GM06990 (cell line): Measurements from ENCODE around the gene TSPAN9.

Source experiments
- DNase-seq: peaks from one replicate; pipeline ENCODE4 v3.0.0-alpha.2; 2011; ENCODE audit not compliant: insufficient read length; ENCODE audit errors: extremely low read depth
- H3K27me3 ChIP-seq: replicated peaks from 2 replicates; pipeline ENCODE4 v1.6.0; 2011; ENCODE audit warnings: low read length; ENCODE audit not compliant: control insufficient read depth, insufficient read depth
- H3K36me3 ChIP-seq: 2 replicates; pipeline ENCODE4 v1.5.1; 2011; ENCODE audit warnings: low read length; ENCODE audit not compliant: control insufficient read depth, insufficient read depth
- H3K4me3 ChIP-seq: replicated peaks from 2 replicates; pipeline ENCODE4 v1.5.1; 2011; ENCODE audit warnings: low read depth, mild to moderate bottlenecking, control low read depth, low read length
- TF ChIP-seq, protein P1 (sequence below): IDR thresholded peaks from 2 replicates; pipeline ENCODE4 v1.5.1; 2011; ENCODE audit warnings: low read length, control low read depth, mild to moderate bottlenecking, inconsistent platforms; ENCODE audit not compliant: insufficient read depth, poor library complexity, severe bottlenecking

The TSPAN9 gene

DNA sequence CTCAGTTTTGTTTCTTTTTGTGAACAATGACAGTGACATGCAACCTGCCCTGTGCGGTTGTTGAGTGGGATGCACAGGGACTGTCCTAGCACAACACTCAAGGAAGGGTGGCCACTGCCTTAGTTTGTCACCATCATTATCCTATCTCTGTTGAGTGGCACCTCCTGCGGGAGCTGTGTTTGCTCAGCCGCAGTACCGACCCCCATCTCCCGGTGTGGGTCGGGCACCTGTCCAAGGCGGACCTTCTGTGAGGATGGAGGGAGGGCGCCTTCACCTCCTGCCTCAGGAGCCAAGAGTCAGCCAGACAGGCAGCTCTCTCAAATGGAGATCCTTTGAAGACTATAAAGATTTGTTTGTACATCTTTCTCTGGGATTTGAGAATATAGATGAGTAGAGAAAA is 142.1 kb downstream of the TSPAN9 start:
- TF ChIP-seq, protein P1, sequence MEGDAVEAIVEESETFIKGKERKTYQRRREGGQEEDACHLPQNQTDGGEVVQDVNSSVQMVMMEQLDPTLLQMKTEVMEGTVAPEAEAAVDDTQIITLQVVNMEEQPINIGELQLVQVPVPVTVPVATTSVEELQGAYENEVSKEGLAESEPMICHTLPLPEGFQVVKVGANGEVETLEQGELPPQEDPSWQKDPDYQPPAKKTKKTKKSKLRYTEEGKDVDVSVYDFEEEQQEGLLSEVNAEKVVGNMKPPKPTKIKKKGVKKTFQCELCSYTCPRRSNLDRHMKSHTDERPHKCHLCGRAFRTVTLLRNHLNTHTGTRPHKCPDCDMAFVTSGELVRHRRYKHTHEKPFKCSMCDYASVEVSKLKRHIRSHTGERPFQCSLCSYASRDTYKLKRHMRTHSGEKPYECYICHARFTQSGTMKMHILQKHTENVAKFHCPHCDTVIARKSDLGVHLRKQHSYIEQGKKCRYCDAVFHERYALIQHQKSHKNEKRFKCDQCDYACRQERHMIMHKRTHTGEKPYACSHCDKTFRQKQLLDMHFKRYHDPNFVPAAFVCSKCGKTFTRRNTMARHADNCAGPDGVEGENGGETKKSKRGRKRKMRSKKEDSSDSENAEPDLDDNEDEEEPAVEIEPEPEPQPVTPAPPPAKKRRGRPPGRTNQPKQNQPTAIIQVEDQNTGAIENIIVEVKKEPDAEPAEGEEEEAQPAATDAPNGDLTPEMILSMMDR, result no peak
- no peak overlapping the region for H3K4me3 ChIP-seq
- H3K36me3 ChIP-seq, result no peaks in the 10 kb centered on the region
- DNase-seq, result no peak
- H3K27me3 ChIP-seq, result no peaks in the 10 kb centered on the region

DNA sequence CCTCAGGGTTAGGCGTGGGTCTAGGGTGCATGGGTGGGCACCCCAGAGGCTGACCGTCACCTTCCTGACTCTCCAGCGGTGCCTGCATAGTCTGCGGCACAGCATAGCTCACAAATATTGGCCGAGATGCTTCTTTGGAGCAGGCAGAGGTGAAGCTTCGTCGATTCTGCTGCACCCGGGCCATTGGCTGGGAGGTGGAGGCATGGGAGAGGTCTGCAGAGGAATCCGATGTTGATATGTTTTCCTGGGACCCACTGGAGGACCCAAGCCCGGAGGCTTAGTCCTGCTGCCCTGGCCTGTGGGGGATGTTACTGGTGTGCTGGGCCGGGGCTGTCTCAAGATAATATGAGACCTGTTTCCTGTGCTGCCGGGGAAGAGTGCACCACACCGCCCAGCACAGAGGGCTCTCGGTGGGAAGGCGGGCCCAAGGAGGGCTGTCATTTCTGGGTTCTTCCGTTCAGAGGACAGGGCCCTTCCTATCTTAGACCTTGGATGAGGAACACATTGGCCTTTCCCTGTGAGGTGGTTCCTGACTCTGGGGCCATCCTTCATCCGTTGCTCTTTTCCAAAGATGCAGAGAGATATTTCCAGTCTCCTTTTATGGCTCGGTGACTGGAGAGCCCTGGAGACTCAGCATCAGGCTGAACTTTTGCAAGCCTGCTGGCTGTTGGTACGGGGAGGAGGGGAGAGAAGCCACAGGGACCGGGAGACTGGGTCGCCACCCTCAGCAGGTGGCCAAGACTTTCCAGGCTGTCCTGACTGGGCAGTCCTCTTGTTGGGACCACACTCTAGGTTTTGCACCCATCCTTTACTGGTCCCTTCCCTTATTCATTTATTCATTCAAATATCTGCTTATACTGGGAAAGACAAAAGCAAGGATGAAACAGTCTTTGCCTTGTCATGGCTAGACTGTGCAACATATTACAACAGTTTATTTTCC is 143.5 kb downstream of the TSPAN9 start:
- no peak for DNase-seq

DNA sequence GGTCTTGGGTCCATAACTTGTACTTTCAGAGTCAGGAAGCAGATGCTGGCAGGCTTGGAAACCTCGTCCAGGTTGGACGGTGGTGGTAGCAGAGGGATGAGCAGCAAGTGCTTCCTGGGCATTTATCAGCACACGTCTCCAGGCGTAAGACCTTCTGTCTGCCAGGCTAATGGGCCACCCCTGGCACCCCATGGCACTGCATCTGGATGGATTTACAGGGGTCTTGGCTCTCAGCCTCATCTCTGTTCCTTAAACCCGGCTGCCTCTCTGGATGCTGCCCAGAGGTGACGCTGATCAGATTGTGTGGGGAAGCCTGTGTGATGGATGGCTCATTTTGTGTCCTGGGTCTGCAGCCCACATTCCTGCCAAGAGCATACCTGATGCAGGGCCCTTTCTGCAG is 145.1 kb downstream of the TSPAN9 start:
- no peak for DNase-seq
- Histone ChIP-seq H3K4me3 (no peak overlapping the region), H3K27me3 (no peaks in the 10 kb centered on the region), H3K36me3 (no peaks in the 10 kb centered on the region)
- TF ChIP-seq, protein P1, result no peak

More for the DNA sequence above, 143.5 kb downstream of the TSPAN9 start:
- Histone ChIP-seq H3K4me3 (no peak overlapping the region), H3K27me3 (no peaks in the 10 kb centered on the region), H3K36me3 (no peaks in the 10 kb centered on the region)
- TF ChIP-seq, protein P1, result no peak

DNA sequence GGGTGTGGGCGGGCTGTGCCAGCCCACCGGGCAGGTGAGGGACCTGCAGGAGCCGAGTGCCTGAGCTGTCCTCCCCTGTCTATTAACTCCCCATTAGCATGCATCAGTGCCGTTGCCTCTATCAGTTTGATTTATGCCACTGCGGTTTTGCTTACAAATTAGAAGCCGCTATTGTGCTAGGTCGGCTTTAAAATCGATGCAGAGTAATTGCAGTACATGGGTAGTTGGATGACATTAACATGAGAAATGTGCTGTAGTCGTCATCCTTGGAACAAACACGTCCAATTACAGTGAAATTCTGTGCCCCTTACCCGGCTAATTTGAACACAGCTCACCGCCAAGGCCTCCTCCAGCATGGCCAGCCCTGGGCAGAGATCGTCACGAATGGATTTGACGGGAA is 145.8 kb downstream of the TSPAN9 start:
- no peak for DNase-seq
- TF ChIP-seq, protein P1, result no peak
- H3K36me3 ChIP-seq, result no peaks in the 10 kb centered on the region
- H3K27me3 ChIP-seq, result no peaks in the 10 kb centered on the region
- H3K4me3 ChIP-seq, result no peak overlapping the region

DNA sequence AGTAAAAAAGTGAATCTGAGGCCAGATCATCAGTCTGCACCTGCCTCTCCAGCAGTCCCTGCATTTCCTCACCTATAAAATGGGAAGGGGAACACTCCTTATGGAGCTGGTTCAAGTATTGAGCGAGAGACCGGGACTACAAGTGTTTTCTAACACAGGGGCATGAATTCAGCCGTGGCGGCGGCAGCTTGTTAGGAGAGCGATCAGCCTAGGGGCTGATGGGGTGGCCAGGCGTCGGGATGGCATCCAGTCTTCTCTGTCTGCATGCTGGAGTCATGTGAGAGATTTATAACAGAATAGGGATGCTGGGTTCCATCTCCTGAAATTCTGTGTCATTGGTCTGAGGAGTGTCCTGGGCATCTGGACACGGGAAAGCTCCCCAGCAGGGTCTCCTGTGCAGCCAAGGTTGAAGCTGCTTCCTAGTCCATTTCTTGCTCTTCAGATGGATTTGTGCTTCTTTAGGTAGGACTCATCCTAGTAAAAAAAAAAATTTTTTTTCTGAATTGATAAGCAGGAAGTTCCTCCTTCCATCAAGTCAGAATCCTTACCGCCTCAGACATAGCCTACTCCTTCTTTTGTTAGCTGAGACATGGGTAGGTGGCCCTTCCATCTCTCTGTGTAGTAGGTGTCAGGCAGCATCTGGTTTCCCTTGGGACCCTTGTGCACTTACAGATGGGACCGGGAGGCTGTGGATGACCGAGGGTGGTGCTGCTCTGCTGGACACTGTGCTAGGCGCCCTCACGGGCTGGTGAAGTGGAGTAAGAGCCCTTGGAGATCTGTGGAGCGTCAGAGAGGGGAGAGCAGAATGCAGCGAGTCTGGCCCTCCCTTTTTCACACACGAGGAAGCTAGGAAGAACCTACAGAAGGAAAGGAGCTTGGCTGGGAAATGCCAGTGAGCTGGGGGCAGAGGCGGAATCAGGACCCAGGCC is 146.7 kb downstream of the TSPAN9 start:
- TF ChIP-seq, protein P1, result no peak
- Histone ChIP-seq H3K27me3 (no peaks in the 10 kb centered on the region), H3K36me3 (no peaks in the 10 kb centered on the region), H3K4me3 (no peak overlapping the region)
- no peak for DNase-seq
